ENCODE measurements around the gene MRPS12. TPM values are rescaled to one million over a fixed set of nuclear protein-coding genes. Genes with fewer than 3 reads are reported as not detected.
A peak's percentile ranks its signal among the peaks of the same experiment; 100 is the strongest.
"Not testable (repeated sequence)": the region's sequence is repeated elsewhere in the genome, so short reads cannot be mapped to it uniquely, and the experiment has no call there.

MRPS12 gene
- total and polyA plus RNA-seq, 2 of the 13 experiments (the other 11 are each of a cell fraction or from before 2014, with no cell fraction given): 27.5 to 54.8 TPM

DNA sequence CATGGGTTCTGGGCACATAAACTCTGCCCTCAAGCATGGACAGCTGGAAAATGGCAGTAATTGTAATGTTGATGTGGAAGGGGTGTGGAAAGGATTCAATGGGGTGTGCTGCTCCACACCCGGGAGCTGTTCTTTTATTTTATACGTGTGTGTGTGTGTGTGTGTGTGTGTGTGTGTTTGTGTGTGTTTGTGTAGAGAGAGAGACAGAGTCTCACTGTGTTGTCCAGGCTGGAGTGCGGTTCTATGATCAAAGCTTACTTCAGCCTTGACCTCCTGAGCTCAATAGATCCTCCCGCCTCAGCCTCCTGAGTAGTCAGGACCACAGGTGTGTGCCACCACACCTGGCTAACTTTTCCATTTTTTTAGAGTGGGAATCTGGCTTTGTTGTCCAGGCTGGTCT, 2.8 kb downstream of the MRPS12 start:
- H3K27ac ChIP-seq (ENCODE audit: extremely low read length, insufficient read depth, low read length): no peak overlapping the region
- no peaks in the 10 kb centered on the region; the same call in 1 of the 2 replicates for H4K20me1 ChIP-seq (ENCODE audit: insufficient read depth, low read length)
- no peak for DNase-seq (ENCODE audit: low spot score)
- intact Hi-C loops (cut with micrococcal nuclease; ENCODE audit: unreplicated experiment): loop anchor here (5.0 kb wide), 2 partner anchors 201 to 276 kb away; no protein-coding TSS in a partner anchor
- no peak for FAIRE-seq
- H3K4me2 ChIP-seq (ENCODE audit: low read depth, low read length): no peak overlapping the region
- ATAC-seq: no peak
- no peak overlapping the region for H3K4me3 ChIP-seq (replicated peaks in 1 of 3; ENCODE audit: insufficient read depth in 1 of 3, low read depth in 2 of 3, low read length in 3 of 3)
- CTCF ChIA-PET (ENCODE audit: low intra/inter-chr PET ratio, low total read pairs): no interaction called here
- no peak for TF ChIP-seq ZNF841 (CRISPR knock-in tag; IDR thresholded peaks at IDR 0.05; ENCODE audit: borderline replicate concordance)
- peak; percentile 78 for TF ChIP-seq ZNF121 (CRISPR knock-in tag; IDR thresholded peaks at IDR 0.05)
- 0 out of 2 replicates have a peak, but pooled peaks have one; percentile 26 for TF ChIP-seq KLF13 (CRISPR knock-in tag; IDR thresholded peaks at IDR 0.05)
- 0 out of 2 replicates have a peak, but pooled peaks have one; percentile 10 for TF ChIP-seq POLR2G (IDR thresholded peaks at IDR 0.05; ENCODE audit: low read depth, low read length)
- no peaks in the 10 kb centered on the region for H3K27me3 ChIP-seq (ENCODE audit: control insufficient read depth in 1 of 2, insufficient read depth in 2 of 2, low read length in 2 of 2)
- WGBS (ENCODE audit: low lambda C conversion rate): 68% methylated on average over 4 of the region's 4 CpGs
- in situ Hi-C loops (cut with HindIII; ENCODE audit: extremely low pct_ligation_motif_present, low pct_unique_long_range_greater_than_20kb): no loop called here
- 0 out of 2 replicates have a peak, but pooled peaks cover 5% of the 10 kb centered on the region for H3K9me3 ChIP-seq (ENCODE audit: low read length)
- H3K36me3 ChIP-seq (replicated peaks in 1 of 2; ENCODE audit: control insufficient read depth in 1 of 2, insufficient read depth in 2 of 2, low read length in 2 of 2): no peaks in the 10 kb centered on the region; a peak in 2 of 5 replicates
- H3K4me1 ChIP-seq (ENCODE audit: insufficient read depth, low read length): peaks cover 50% of the 10 kb centered on the region
- POLR2A ChIA-PET: interaction anchor here (1.2 to 1.7 kb wide), 2 partner anchors 33 to 102 kb away, joined by 3 to 4 read pairs; partner anchors contain the start of genes ECH1, NFKBIB and SIRT2
- H2AFZ ChIP-seq (ENCODE audit: low read length): no peak overlapping the region
- H3K9ac ChIP-seq (ENCODE audit: insufficient read depth, low read depth, low read length): no peak overlapping the region
- H3K79me2 ChIP-seq (ENCODE audit: insufficient read depth, low read length): peaks cover 25% of the 10 kb centered on the region
- BruUV-seq (replicated peaks): no TSS peak

- ChIA-PET POLR2A (interaction anchor here (1.0 kb wide), 1 partner anchor 9 kb away, joined by 3 read pairs; the partner anchor contains the start of gene MRPS12), CTCF (ENCODE audit: low intra/inter-chr PET ratio, low total read pairs) (no interaction called here)
- Histone ChIP-seq H3K79me2 (ENCODE audit: insufficient read depth, low read length) (no peaks in the 10 kb centered on the region), H3K9ac (ENCODE audit: insufficient read depth, low read depth, low read length) (no peak overlapping the region), H3K4me1 (ENCODE audit: insufficient read depth, low read length) (peaks cover under 1% of the 10 kb centered on the region; the same call in 1 of the 2 replicates), H4K20me1 (ENCODE audit: insufficient read depth, low read length) (no peaks in the 10 kb centered on the region), H3K27ac (ENCODE audit: extremely low read length, insufficient read depth, low read length) (no peak overlapping the region), H3K36me3 (replicated peaks in 1 of 2; ENCODE audit: control insufficient read depth in 1 of 2, insufficient read depth in 2 of 2, low read length in 2 of 2) (peaks cover 5 to 7% of the 10 kb centered on the region in 2 experiments; a peak in 3 of 5 replicates), H3K4me2 (ENCODE audit: low read depth, low read length) (no peak overlapping the region), H3K9me3 (ENCODE audit: low read length) (0 out of 2 replicates have a peak, but pooled peaks cover 2% of the 10 kb centered on the region), H3K4me3 (replicated peaks in 1 of 3; ENCODE audit: insufficient read depth in 1 of 3, low read depth in 2 of 3, low read length in 3 of 3) (no peak overlapping the region), H3K27me3 (ENCODE audit: control insufficient read depth in 1 of 2, insufficient read depth in 2 of 2, low read length in 2 of 2) (no peaks in the 10 kb centered on the region), H2AFZ (ENCODE audit: low read length) (no peak overlapping the region)
- intact Hi-C loops (cut with micrococcal nuclease; ENCODE audit: unreplicated experiment): no loop called here
- TF ChIP-seq ZMYM2 (CRISPR knock-in tag; IDR thresholded peaks at IDR 0.05) (no peak), TMF1 (CRISPR knock-in tag; IDR thresholded peaks at IDR 0.05; ENCODE audit: low read depth) (no peak), THAP11 (CRISPR knock-in tag; IDR thresholded peaks at IDR 0.05) (no peak), ZNF816 (CRISPR knock-in tag; IDR thresholded peaks at IDR 0.05; ENCODE audit: borderline replicate concordance) (no peak), ZNF674 (CRISPR knock-in tag; IDR thresholded peaks at IDR 0.05; ENCODE audit: low read depth) (no peak), MTF1 (CRISPR knock-in tag; IDR thresholded peaks at IDR 0.05) (no peak), HES4 (CRISPR knock-in tag; IDR thresholded peaks at IDR 0.05; ENCODE audit: borderline replicate concordance) (no peak), CREBL2 (CRISPR knock-in tag; IDR thresholded peaks at IDR 0.05; ENCODE audit: borderline replicate concordance) (no peak), SALL1 (CRISPR knock-in tag; IDR thresholded peaks at IDR 0.05) (no peak)
- DNase-seq (ENCODE audit: low spot score) (no peak), FAIRE-seq (no peak), ATAC-seq (no peak)
- in situ Hi-C loops (cut with HindIII; ENCODE audit: extremely low pct_ligation_motif_present, low pct_unique_long_range_greater_than_20kb): no loop called here
- BruUV-seq (replicated peaks): no TSS peak
- WGBS (ENCODE audit: low lambda C conversion rate): 87% methylated on average over 5 of the region's 5 CpGs
These were observed 9.2 kb downstream of the MRPS12 start for GRCh38 chr19:38939957-38940356.

DNA sequence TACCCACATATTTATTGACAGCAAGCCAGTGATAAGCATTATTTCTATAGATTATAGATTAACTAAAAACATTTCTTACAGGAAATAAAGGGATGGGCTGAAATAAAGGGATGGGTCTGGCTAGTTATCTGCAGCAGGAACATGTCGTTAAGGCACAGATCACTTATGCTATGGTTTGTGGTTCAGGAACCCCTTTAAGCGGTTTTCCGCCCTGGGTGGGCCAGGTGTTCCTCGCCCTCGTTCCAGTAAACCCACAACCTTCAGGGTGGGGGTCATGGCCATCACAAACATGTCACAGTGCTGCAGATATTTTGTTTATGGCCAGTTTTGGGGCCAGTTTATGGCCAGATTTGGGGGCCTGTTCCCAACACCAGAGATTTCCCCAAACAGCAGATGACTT, 10.7 kb downstream of the MRPS12 start:
- H3K27ac ChIP-seq (ENCODE audit: extremely low read length, insufficient read depth, low read length); H4K20me1 ChIP-seq (ENCODE audit: insufficient read depth, low read length); H3K27me3 ChIP-seq (ENCODE audit: control insufficient read depth in 1 of 2, insufficient read depth in 2 of 2, low read length in 2 of 2); H3K9me3 ChIP-seq (ENCODE audit: low read length); H3K4me1 ChIP-seq (ENCODE audit: insufficient read depth, low read length); in situ Hi-C loops (cut with HindIII; ENCODE audit: extremely low pct_ligation_motif_present, low pct_unique_long_range_greater_than_20kb); H3K4me2 ChIP-seq (ENCODE audit: low read depth, low read length); intact Hi-C loops (cut with micrococcal nuclease; ENCODE audit: unreplicated experiment); CTCF ChIA-PET (ENCODE audit: low intra/inter-chr PET ratio, low total read pairs); H3K4me3 ChIP-seq (replicated peaks in 1 of 3; ENCODE audit: insufficient read depth in 1 of 3, low read depth in 2 of 3, low read length in 3 of 3); DNase-seq (ENCODE audit: low spot score); H3K79me2 ChIP-seq (ENCODE audit: insufficient read depth, low read length); H2AFZ ChIP-seq (ENCODE audit: low read length); H3K9ac ChIP-seq (ENCODE audit: insufficient read depth, low read depth, low read length); ATAC-seq; FAIRE-seq: not testable (repeated sequence)
- BruUV-seq (replicated peaks): TSS peak; percentile 33
- H3K36me3 ChIP-seq (replicated peaks in 1 of 2; ENCODE audit: control insufficient read depth in 1 of 2, insufficient read depth in 2 of 2, low read length in 2 of 2): peaks cover 8 to 15% of the 10 kb centered on the region in 2 experiments; a peak in 4 of 5 replicates
- POLR2A ChIA-PET: interaction anchor here (0.7 kb wide), 1 partner anchor 36 kb away, joined by 4 read pairs; no protein-coding TSS in a partner anchor
- WGBS (ENCODE audit: low lambda C conversion rate): 94% methylated on average over 5 of the region's 5 CpGs
